OCI-LY7 (cell line): ENCODE measurements around the gene ACVR1B. TPM values are rescaled to one million over a fixed set of nuclear protein-coding genes. Genes with fewer than 3 reads are reported as not detected.

ENCODE experiments used
- BruUV-seq: library from RNA; stranded (reverse); fragments of 400-500 nt; replicated peaks from 2 replicates; lab custom pipeline; 2021; lab: Mats Ljungman, UMichigan
- CTCF ChIA-PET: fragments of 300-600 bp; sonication (Branson Sonifier 250); formaldehyde crosslinking; loops from one replicate; lab custom pipeline; 2022; ENCODE audit warnings: antibody characterized with exemption; ENCODE audit not compliant: unreplicated experiment; lab: Charles Lee
- POLR2A ChIA-PET: fragments of 300-600 bp; sonication (Branson Sonifier 250); formaldehyde crosslinking; loops from one replicate; lab custom pipeline; 2022; ENCODE audit warnings: antibody characterized with exemption; lab: Charles Lee
- DNase-seq: peaks from one replicate; pipeline ENCODE4 v3.0.0-alpha.2; 2015; ENCODE audit warnings: low spot score
- H2AFZ ChIP-seq: fragments of 200-600 bp; sonication (generic), shearing (Covaris generic); 2 replicates; pipeline ENCODE4 v1.6.1; 2014; ENCODE audit warnings: mild to moderate bottlenecking, antibody characterized with exemption, low read length, moderate library complexity
- H3K27ac ChIP-seq: fragments of 200-600 bp; sonication (generic); 2 replicates; pipeline ENCODE4 v1.5.1; 2014; ENCODE audit warnings: mixed run types, low read depth, mild to moderate bottlenecking, moderate library complexity, low read length, inconsistent platforms; ENCODE audit not compliant: poor library complexity, severe bottlenecking
- H3K36me3 ChIP-seq: fragments of 200-600 bp; sonication (generic); 2 replicates; pipeline ENCODE4 v1.6.1; 2014; ENCODE audit warnings: mild to moderate bottlenecking, antibody characterized with exemption, low read length, moderate library complexity, mixed read lengths; ENCODE audit not compliant: insufficient read depth
- H3K4me1 ChIP-seq: fragments of 200-600 bp; sonication (generic); 2 replicates; pipeline ENCODE4 v1.5.1; 2014; ENCODE audit warnings: mild to moderate bottlenecking, low read length; ENCODE audit not compliant: insufficient read depth, poor library complexity, severe bottlenecking
- H3K4me2 ChIP-seq: fragments of 200-600 bp; sonication (generic); 2 replicates; pipeline ENCODE4 v1.6.1; 2014; ENCODE audit warnings: mild to moderate bottlenecking, low read length
- H3K4me3 ChIP-seq: fragments of 200-600 bp; sonication (generic); 2 replicates; pipeline ENCODE4 v1.5.1; 2014; ENCODE audit warnings: mild to moderate bottlenecking, low read depth, low read length; ENCODE audit not compliant: poor library complexity, severe bottlenecking
- H3K79me2 ChIP-seq: fragments of 200-600 bp; sonication (generic); 2 replicates; pipeline ENCODE4 v1.6.1; 2016; ENCODE audit warnings: low read depth, mild to moderate bottlenecking, low read length, moderate library complexity, mixed read lengths; ENCODE audit not compliant: insufficient read depth
- H3K9me2 ChIP-seq: fragments of 200-600 bp; sonication (generic); 2 replicates; pipeline ENCODE4 v1.6.1; 2016; ENCODE audit warnings: mild to moderate bottlenecking, low read length, mixed read lengths; ENCODE audit not compliant: insufficient read depth
- H3K9me3 ChIP-seq: fragments of 200-600 bp; sonication (generic); 2 replicates; pipeline ENCODE4 v1.6.1; 2014; ENCODE audit warnings: mild to moderate bottlenecking, mixed run types, low read length, mixed read lengths
- H4K20me1 ChIP-seq: fragments of 200-600 bp; sonication (generic); 2 replicates; pipeline ENCODE4 v1.6.1; 2014; ENCODE audit warnings: mild to moderate bottlenecking, antibody characterized with exemption, low read length, moderate library complexity, mixed read lengths; ENCODE audit not compliant: insufficient read depth
- EZH2phosphoT487 ChIP-seq: fragments of 200-600 bp; sonication (generic); IDR thresholded peaks from 2 replicates; pipeline ENCODE4 v1.6.1; 2018; ENCODE audit warnings: low read depth, borderline replicate concordance, mild to moderate bottlenecking, mixed run types, antibody characterized with exemption, low read length, moderate library complexity, mixed read lengths
- intact Hi-C: fragments of 100-400 bp; cut with micrococcal nuclease; formaldehyde crosslinking; loops from one replicate; pipeline ENCODE4 v1.10.0; 2022; ENCODE audit not compliant: unreplicated experiment
- total RNA-seq, 2 experiments: library from RNA; depleted of rRNA in 1 of 2; stranded (reverse); fragments of >200 nt in 1 of 2; shearing (Covaris generic) in 1 of 2; gene quantifications; 2 replicates each; pipeline ENCODE4 v1.2.3, GENCODE V29; 2014 to 2022
- TF ChIP-seq, protein P1 (sequence below): fragments of 200-600 bp; sonication (generic); conservative IDR thresholded peaks from 2 replicates; pipeline ENCODE4 v1.5.1; 2014; ENCODE audit warnings: mild to moderate bottlenecking, antibody characterized with exemption, low read length, moderate library complexity, mixed read lengths

Gene ACVR1B
- total RNA-seq, 2 experiments from 2014 or later = 4.1 to 6.8 TPM

DNA sequence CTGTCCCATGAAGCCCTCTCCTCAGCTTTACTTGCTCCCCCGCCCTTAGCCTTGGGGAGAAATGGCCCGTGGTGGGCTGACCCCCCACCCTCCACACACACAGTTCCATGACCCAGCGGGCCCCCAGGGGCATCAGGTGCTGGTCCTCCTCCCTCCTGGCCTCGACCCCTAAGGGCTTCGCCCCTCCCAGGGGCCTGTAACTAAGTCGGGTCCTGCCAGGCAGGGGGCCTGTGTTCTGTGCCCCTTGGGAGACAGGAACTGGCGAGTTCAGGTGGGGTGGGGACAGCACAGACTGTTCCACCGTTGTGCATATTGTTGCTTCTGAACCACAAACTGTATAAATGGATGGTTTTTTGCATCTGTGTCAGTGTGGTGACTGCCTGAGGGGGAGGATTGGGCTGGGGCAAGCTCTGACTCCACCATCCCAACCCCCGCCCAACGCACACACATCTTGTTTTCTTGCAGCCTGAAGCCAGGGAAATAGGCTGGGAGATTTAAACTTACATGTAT lies 64.1 kb downstream of the ACVR1B start:
- no peaks in the 10 kb centered on the region for H3K79me2 ChIP-seq
- no peak overlapping the region for H3K4me2 ChIP-seq
- H3K9me3 ChIP-seq = no peaks in the 10 kb centered on the region
- no peak for TF ChIP-seq EZH2phosphoT487
- TF ChIP-seq, protein P1, sequence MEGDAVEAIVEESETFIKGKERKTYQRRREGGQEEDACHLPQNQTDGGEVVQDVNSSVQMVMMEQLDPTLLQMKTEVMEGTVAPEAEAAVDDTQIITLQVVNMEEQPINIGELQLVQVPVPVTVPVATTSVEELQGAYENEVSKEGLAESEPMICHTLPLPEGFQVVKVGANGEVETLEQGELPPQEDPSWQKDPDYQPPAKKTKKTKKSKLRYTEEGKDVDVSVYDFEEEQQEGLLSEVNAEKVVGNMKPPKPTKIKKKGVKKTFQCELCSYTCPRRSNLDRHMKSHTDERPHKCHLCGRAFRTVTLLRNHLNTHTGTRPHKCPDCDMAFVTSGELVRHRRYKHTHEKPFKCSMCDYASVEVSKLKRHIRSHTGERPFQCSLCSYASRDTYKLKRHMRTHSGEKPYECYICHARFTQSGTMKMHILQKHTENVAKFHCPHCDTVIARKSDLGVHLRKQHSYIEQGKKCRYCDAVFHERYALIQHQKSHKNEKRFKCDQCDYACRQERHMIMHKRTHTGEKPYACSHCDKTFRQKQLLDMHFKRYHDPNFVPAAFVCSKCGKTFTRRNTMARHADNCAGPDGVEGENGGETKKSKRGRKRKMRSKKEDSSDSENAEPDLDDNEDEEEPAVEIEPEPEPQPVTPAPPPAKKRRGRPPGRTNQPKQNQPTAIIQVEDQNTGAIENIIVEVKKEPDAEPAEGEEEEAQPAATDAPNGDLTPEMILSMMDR = no peak
- CTCF ChIA-PET = no interaction called here
- H3K27ac ChIP-seq = no peak overlapping the region
- H3K4me1 ChIP-seq = peaks cover 2% of the 10 kb centered on the region
- no peaks in the 10 kb centered on the region for H3K36me3 ChIP-seq
- BruUV-seq = no TSS peak
- POLR2A ChIA-PET = no interaction called here
- DNase-seq = no peak
- H3K4me3 ChIP-seq = no peak overlapping the region
- intact Hi-C loops = no loop called here
- H2AFZ ChIP-seq = no peak overlapping the region
- no peaks in the 10 kb centered on the region for H4K20me1 ChIP-seq
- H3K9me2 ChIP-seq = no peaks in the 10 kb centered on the region

DNA sequence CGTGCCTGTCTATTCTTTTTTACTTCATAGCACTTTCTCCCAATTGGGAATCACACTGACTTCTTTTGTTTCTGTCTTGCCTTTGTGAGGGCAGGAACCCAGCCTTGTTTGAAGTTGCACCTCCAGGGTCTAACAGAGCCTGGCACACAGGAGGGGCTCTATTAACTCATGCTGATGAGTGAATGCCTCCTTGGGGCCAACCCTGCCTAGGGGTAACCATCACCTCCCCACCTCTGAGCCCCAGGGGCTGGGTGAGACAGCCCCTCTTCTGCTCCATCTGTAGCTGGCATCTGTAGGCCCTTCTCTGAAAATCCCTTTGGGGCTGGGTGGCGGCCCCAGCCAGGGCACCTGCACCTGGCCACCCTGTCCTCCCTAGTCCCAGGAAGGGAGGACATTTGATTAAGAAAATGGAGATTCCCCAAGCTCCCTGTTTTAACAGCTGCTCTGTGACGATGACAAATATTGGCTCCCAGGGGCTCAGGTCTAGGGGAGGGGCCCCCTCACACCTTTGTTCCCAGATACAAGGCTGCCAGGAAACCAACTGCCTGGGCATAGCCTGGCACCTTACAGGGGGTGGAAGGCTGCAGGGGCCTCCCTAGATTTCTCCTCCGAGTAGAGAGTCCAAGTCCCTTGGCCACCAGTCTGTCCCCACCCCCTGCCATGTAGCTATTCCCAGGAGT lies 67.1 kb downstream of the ACVR1B start:
- H3K4me3 ChIP-seq = no peak overlapping the region
- intact Hi-C loops = no loop called here
- H3K9me2 ChIP-seq = no peaks in the 10 kb centered on the region
- no peaks in the 10 kb centered on the region for H3K9me3 ChIP-seq
- no peaks in the 10 kb centered on the region for H3K79me2 ChIP-seq
- BruUV-seq = no TSS peak
- ChIA-PET CTCF (interaction anchor here (1.1 kb wide), 1 partner anchor 11 kb away, joined by 3 read pairs; no protein-coding TSS in a partner anchor), POLR2A (interaction anchor here (0.7 kb wide), 1 partner anchor 120 kb away, joined by 4 read pairs; no protein-coding TSS in a partner anchor)
- TF ChIP-seq, protein P1 = no peak
- no peak for TF ChIP-seq EZH2phosphoT487
- no peak overlapping the region for H2AFZ ChIP-seq
- H4K20me1 ChIP-seq = no peaks in the 10 kb centered on the region
- H3K4me2 ChIP-seq = no peak overlapping the region
- no peak overlapping the region for H3K27ac ChIP-seq
- H3K36me3 ChIP-seq = no peaks in the 10 kb centered on the region
- H3K4me1 ChIP-seq = peaks cover 26% of the 10 kb centered on the region
- no peak for DNase-seq
